CD14-positive monocyte (primary cell): ENCODE measurements around the gene UGGT2. TPM values are rescaled to one million over a fixed set of nuclear protein-coding genes. Genes with fewer than 3 reads are reported as not detected.

ENCODE experiments used
- DNase-seq, 3 donors: peaks; one replicate each; pipeline ENCODE4 v3.0.0-alpha.2; 2011 to 2022
- H2AFZ ChIP-seq: 2 replicates; pipeline ENCODE4 v1.6.0; 2012; ENCODE audit warnings: mild to moderate bottlenecking, low read depth, low read length, inconsistent platforms; ENCODE audit not compliant: insufficient read depth, poor library complexity, severe bottlenecking
- H3K27ac ChIP-seq, 2 donors: 1 replicate in 1 of 2; 2 replicates in 1 of 2; pipeline ENCODE4 v1.5.1; 2012 to 2013; ENCODE audit warnings: low read length in 2 of 2, control low read depth in 1 of 2, inconsistent platforms in 1 of 2, low read depth in 1 of 2, mild to moderate bottlenecking in 1 of 2
- H3K27me3 ChIP-seq, 2 donors: one replicate each; pipeline versions ENCODE4 v1.6.0 to v1.6.1; 2011 to 2013; ENCODE audit warnings: low read length in 2 of 2; ENCODE audit not compliant: control insufficient read depth in 2 of 2, insufficient read depth in 2 of 2
- H3K36me3 ChIP-seq, 2 donors: replicated peaks in 1 of 2; 1 replicate in 1 of 2; 2 replicates in 1 of 2; pipeline versions ENCODE4 v1.5.1 to v1.6.1; 2012 to 2013; ENCODE audit warnings: low read length in 2 of 2, control low read depth in 1 of 2, inconsistent platforms in 1 of 2, mild to moderate bottlenecking in 1 of 2; ENCODE audit not compliant: insufficient read depth in 2 of 2, control insufficient read depth in 1 of 2
- H3K4me1 ChIP-seq, 2 donors: 1 replicate in 1 of 2; 2 replicates in 1 of 2; pipeline versions ENCODE4 v1.5.1 to v1.6.1; 2012 to 2013; ENCODE audit warnings: low read length in 2 of 2, control low read depth in 1 of 2, inconsistent platforms in 1 of 2, mild to moderate bottlenecking in 1 of 2, moderate library complexity in 1 of 2; ENCODE audit not compliant: insufficient read depth in 2 of 2, control insufficient read depth in 1 of 2
- H3K4me2 ChIP-seq: replicated peaks from 2 replicates; pipeline ENCODE3; 2012; ENCODE audit warnings: low read length, moderate library complexity, mild to moderate bottlenecking; ENCODE audit not compliant: poor library complexity, severe bottlenecking; ENCODE audit errors: extremely low read depth
- H3K4me3 ChIP-seq, 3 experiments: fragments of 200-600 bp in 1 of 3; sonication (generic) in 1 of 3; replicated peaks in 1 of 3; 1 replicate in 2 of 3; 2 replicates in 1 of 3; pipeline ENCODE4 v1.5.1; 2011 to 2013; ENCODE audit warnings: low read length in 3 of 3, mild to moderate bottlenecking in 3 of 3, control low read depth in 2 of 3, low read depth in 2 of 3, inconsistent platforms in 1 of 3, moderate library complexity in 1 of 3
- H3K79me2 ChIP-seq: 2 replicates; pipeline ENCODE4 v1.6.0; 2012; ENCODE audit warnings: mild to moderate bottlenecking, control low read depth, inconsistent platforms, low read length, moderate library complexity; ENCODE audit not compliant: insufficient read depth
- H3K9ac ChIP-seq: 2 replicates; pipeline ENCODE4 v1.6.0; 2017; ENCODE audit warnings: low read length, mild to moderate bottlenecking; ENCODE audit not compliant: insufficient read depth, poor library complexity, severe bottlenecking
- H3K9me3 ChIP-seq, 2 donors: replicated peaks in 1 of 2; 1 replicate in 1 of 2; 2 replicates in 1 of 2; pipeline versions ENCODE4 v1.5.1 to v1.6.1; 2012 to 2013; ENCODE audit warnings: low read length in 2 of 2, control low read depth in 1 of 2; ENCODE audit not compliant: control insufficient read depth in 1 of 2, insufficient read depth in 1 of 2
- H4K20me1 ChIP-seq: 2 replicates; pipeline ENCODE4 v1.6.0; 2012; ENCODE audit warnings: mild to moderate bottlenecking, low read length, control low read depth, moderate library complexity; ENCODE audit not compliant: insufficient read depth
- H3K27ac Mint-ChIP-seq, 7 donors: one replicate each; pipeline ENCODE4 v1.8.0; 2020; ENCODE audit warnings: mild to moderate bottlenecking in 7 of 7, mixed read lengths in 7 of 7, moderate library complexity in 6 of 7, inconsistent platforms in 2 of 7
- H3K27me3 Mint-ChIP-seq, 3 donors: one replicate each; pipeline ENCODE4 v1.8.0; 2021 to 2022; ENCODE audit warnings: low read depth in 3 of 3, mild to moderate bottlenecking in 3 of 3, mixed read lengths in 3 of 3, moderate library complexity in 3 of 3, inconsistent platforms in 1 of 3
- H3K36me3 Mint-ChIP-seq, 2 donors: one replicate each; pipeline ENCODE4 v1.8.0; 2020; ENCODE audit warnings: mixed read lengths in 2 of 2, inconsistent platforms in 1 of 2, mild to moderate bottlenecking in 1 of 2
- H3K4me1 Mint-ChIP-seq: one replicate; pipeline ENCODE4 v1.8.0; 2020; ENCODE audit warnings: mild to moderate bottlenecking, mixed read lengths
- H3K4me3 Mint-ChIP-seq, 2 donors: one replicate each; pipeline ENCODE4 v1.8.0; 2020; ENCODE audit warnings: mild to moderate bottlenecking in 2 of 2, mixed read lengths in 2 of 2, moderate library complexity in 1 of 2
- H3K9me3 Mint-ChIP-seq, 7 donors: one replicate each; pipeline ENCODE4 v1.8.0; 2020 to 2022; ENCODE audit warnings: mixed read lengths in 7 of 7, mild to moderate bottlenecking in 6 of 7, moderate library complexity in 6 of 7, inconsistent platforms in 2 of 7
- CTCF ChIP-seq: fragments of 200-600 bp; IDR thresholded peaks from one replicate; pipeline ENCODE4 v1.8.0; 2022; ENCODE audit warnings: antibody characterized with exemption, mild to moderate bottlenecking
- WGBS: methylation state at CpG from one replicate; pipeline ENCODE4 v1.1.5; 2013; ENCODE audit warnings: missing lambda C conversion rate; ENCODE audit not compliant: insufficient coverage; 5-methylcytosine and 5-hydroxymethylcytosine counted together
- intact Hi-C, 2 donors: fragments of 100-400 bp; cut with micrococcal nuclease; formaldehyde crosslinking; loops; one replicate each; pipeline versions ENCODE4 v1.15.0 to v1.15.1; 2023
- polyA minus RNA-seq: library from RNA; depleted of rRNA, polyadenylated mRNA; stranded (reverse); fragments of >200 nt; gene quantifications from 2 replicates; pipeline ENCODE4 v1.2.3, GENCODE V29; 2012
- polyA plus RNA-seq, 3 donors: library from polyadenylated mRNA; depleted of rRNA in 1 of 3; unstranded in 2 of 3; stranded (reverse) in 1 of 3; fragments of 300-500 nt in 2 of 3; fragments of >200 nt in 1 of 3; fragmentation: Illumina TruSeq in 2 of 3; gene quantifications; 1 replicate in 2 of 3; 2 replicates in 1 of 3; pipeline ENCODE4 v1.2.3, GENCODE V29; 2012 to 2021
- total RNA-seq, 12 experiments: library from RNA in 1 of 12; stranded (reverse) in 1 of 12; fragments of 120-200 nt in 1 of 12; gene quantifications; one replicate each; pipeline ENCODE4 v1.2.4 and lab custom pipeline; 2013 to 2026; ENCODE audit warnings: mixed read lengths in 6 of 12, inconsistent platforms in 1 of 12

UGGT2 gene
- 12.8 TPM for total RNA-seq (2013)
- polyA plus RNA-seq: 1 to 10 TPM; 4.0 to 6.3 (median 5.6) TPM
- 15.9 and 16.8 TPM in 2 replicates for polyA minus RNA-seq
- 8.9 to 36.3 (median 21.0) reads per million in 11 experiments for total RNA-seq (lab: John Stamatoyannopoulos, UW)

- no peaks in the 10 kb centered on the region for H3K9me3 ChIP-seq
- intact Hi-C loops: no loop called here
- peaks cover 13% of the 10 kb centered on the region for H3K79me2 ChIP-seq
- H3K9ac ChIP-seq: peak within 1 kb of the TSS; percentile 66
- Mint-ChIP-seq H3K4me1 (peaks cover 14% of the 10 kb centered on the region), H3K9me3 (peaks cover 0 to 4% (median 2%) of the 10 kb centered on the region in 7 donors), H3K27ac (peak within 1 kb of the TSS; percentile 42 to 88 (median 68)), H3K4me3 (peak within 1 kb of the TSS; percentile 92 to 97), H3K36me3 (peaks cover 0 to 3% of the 10 kb centered on the region in 2 donors), H3K27me3 (peaks cover 6 to 22% (median 11%) of the 10 kb centered on the region in 3 donors)
- peak within 1 kb of the TSS; percentile 94 for H2AFZ ChIP-seq
- TF ChIP-seq CTCF: no peak
- WGBS: under 1% methylated on average over 74 of the region's 77 CpGs
- peak within 1 kb of the TSS; percentile 62 to 84 (median 78) for H3K4me3 ChIP-seq
- H3K4me1 ChIP-seq: peaks cover 8 to 17% of the 10 kb centered on the region in 2 donors
- H3K36me3 ChIP-seq: no peaks in the 10 kb centered on the region
- peaks cover 1 to 4% of the 10 kb centered on the region in 2 donors for H3K27me3 ChIP-seq
- H4K20me1 ChIP-seq: no peaks in the 10 kb centered on the region
- peak within 1 kb of the TSS in 1 of 2 donors; percentile 69 for H3K27ac ChIP-seq
- DNase-seq: peak; percentile 85 to 86 (median 85)
- peak within 1 kb of the TSS; percentile 90 for H3K4me2 ChIP-seq
Measured at GRCh38 chr13:96053003-96053703, at the start of gene UGGT2. UGGT2 (minus strand) TSS chr13:96053401; CDS start chr13:96053312, 89 bp downstream.

GRCh38 chr13:96100457-96101220 lies 47.4 kb upstream of the UGGT2 start:
- Histone ChIP-seq H3K27ac (no peak overlapping the region), H3K27me3 (peaks cover 4 to 12% of the 10 kb centered on the region in 2 donors), H3K9me3 (no peaks in the 10 kb centered on the region), H3K9ac (no peak overlapping the region), H2AFZ (no peak overlapping the region), H3K4me1 (no peaks in the 10 kb centered on the region), H4K20me1 (no peaks in the 10 kb centered on the region), H3K4me2 (no peak overlapping the region), H3K36me3 (no peaks in the 10 kb centered on the region), H3K4me3 (no peak overlapping the region), H3K79me2 (no peaks in the 10 kb centered on the region)
- no CpG with 5 or more reads among the region's 4 CpGs for WGBS
- no peaks in the 10 kb centered on the region for H3K36me3 Mint-ChIP-seq
- H3K27me3 Mint-ChIP-seq: peaks cover 13 to 25% (median 24%) of the 10 kb centered on the region in 3 donors
- intact Hi-C loops: no loop called here
- no peak for TF ChIP-seq CTCF
- no peak overlapping the region for H3K27ac Mint-ChIP-seq
- no peak overlapping the region for H3K4me3 Mint-ChIP-seq
- H3K4me1 Mint-ChIP-seq: no peaks in the 10 kb centered on the region
- no peak for DNase-seq
- peaks cover 0 to 4% (median 2%) of the 10 kb centered on the region in 7 donors for H3K9me3 Mint-ChIP-seq
